Hepatocyte (in vitro differentiated cells): Measurements from ENCODE around the gene AMMECR1.

ENCODE experiments used
- EZH2 ChIP-seq: fragments of 200-600 bp; sonication (generic); IDR thresholded peaks from 2 replicates; pipeline ENCODE4 v1.6.1; 2016; ENCODE audit warnings: antibody characterized with exemption, mild to moderate bottlenecking, borderline replicate concordance
- EZH2phosphoT487 ChIP-seq: fragments of 200-600 bp; sonication (generic); IDR thresholded peaks from one replicate; pipeline ENCODE4 v1.6.1; 2018; ENCODE audit warnings: antibody characterized with exemption, mild to moderate bottlenecking, low read depth, moderate library complexity; ENCODE audit not compliant: unreplicated experiment, severe bottlenecking
- TF ChIP-seq, protein P1 (sequence below): fragments of 200-600 bp; sonication (generic); IDR thresholded peaks from 2 replicates; pipeline ENCODE4 v1.5.1; 2016; ENCODE audit warnings: antibody characterized with exemption, mild to moderate bottlenecking; ENCODE audit not compliant: poor library complexity

DNA sequence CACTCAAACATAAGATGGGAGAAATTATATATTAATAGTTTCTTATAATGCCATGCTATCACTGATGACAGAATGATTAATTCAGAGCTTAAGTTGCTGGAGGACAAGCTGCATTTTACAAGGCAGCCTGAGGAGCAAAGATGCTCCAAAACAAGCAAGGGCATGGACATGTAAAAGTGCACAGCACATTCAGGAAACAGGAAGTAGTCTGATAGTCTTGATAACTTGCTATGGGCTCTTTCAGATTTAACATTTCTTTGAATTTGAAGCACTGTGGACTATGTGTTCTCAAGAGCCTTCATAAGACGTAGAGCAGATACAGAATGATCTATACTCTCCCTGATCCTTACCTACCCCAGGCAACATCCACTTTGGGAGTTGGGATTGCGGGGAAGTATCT is 50.0 kb downstream of the AMMECR1 start:
- TF ChIP-seq, protein P1, sequence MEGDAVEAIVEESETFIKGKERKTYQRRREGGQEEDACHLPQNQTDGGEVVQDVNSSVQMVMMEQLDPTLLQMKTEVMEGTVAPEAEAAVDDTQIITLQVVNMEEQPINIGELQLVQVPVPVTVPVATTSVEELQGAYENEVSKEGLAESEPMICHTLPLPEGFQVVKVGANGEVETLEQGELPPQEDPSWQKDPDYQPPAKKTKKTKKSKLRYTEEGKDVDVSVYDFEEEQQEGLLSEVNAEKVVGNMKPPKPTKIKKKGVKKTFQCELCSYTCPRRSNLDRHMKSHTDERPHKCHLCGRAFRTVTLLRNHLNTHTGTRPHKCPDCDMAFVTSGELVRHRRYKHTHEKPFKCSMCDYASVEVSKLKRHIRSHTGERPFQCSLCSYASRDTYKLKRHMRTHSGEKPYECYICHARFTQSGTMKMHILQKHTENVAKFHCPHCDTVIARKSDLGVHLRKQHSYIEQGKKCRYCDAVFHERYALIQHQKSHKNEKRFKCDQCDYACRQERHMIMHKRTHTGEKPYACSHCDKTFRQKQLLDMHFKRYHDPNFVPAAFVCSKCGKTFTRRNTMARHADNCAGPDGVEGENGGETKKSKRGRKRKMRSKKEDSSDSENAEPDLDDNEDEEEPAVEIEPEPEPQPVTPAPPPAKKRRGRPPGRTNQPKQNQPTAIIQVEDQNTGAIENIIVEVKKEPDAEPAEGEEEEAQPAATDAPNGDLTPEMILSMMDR, result no peak
- TF ChIP-seq EZH2phosphoT487 (no peak), EZH2 (no peak)
